Measurements from ENCODE around the gene CAPN11.

The CAPN11 gene

GRCh38 chr6:44211284-44211683, 52.7 kb downstream of the CAPN11 start:
- no peak for TF ChIP-seq ZNF274 (IDR thresholded peaks at IDR 0.05; ENCODE audit: low read depth, low read length)
- H3K4me3 ChIP-seq (ENCODE audit: low read length), result no peak overlapping the region

GRCh38 chr6:44214307-44214706, 55.7 kb downstream of the CAPN11 start:
- no peak overlapping the region for H3K4me3 ChIP-seq (ENCODE audit: low read length)
- no peak for TF ChIP-seq ZNF274 (IDR thresholded peaks at IDR 0.05; ENCODE audit: low read depth, low read length)

- no peak within 1 kb of the TSS for H3K4me3 ChIP-seq (ENCODE audit: low read length)
- no peak for TF ChIP-seq ZNF274 (IDR thresholded peaks at IDR 0.05; ENCODE audit: low read depth, low read length)
These were observed 58.2 kb downstream of the CAPN11 start, which contains the start of gene MYMX for GRCh38 chr6:44216677-44217331. Gene MYMX, plus strand, starts transcription at chr6:44216926. Its CDS starts 546 bp downstream, at chr6:44217472.

- no peak overlapping the region for H3K4me3 ChIP-seq (ENCODE audit: low read length)
These were observed 58.9 kb downstream of the CAPN11 start for GRCh38 chr6:44217332-44218143.

DNA sequence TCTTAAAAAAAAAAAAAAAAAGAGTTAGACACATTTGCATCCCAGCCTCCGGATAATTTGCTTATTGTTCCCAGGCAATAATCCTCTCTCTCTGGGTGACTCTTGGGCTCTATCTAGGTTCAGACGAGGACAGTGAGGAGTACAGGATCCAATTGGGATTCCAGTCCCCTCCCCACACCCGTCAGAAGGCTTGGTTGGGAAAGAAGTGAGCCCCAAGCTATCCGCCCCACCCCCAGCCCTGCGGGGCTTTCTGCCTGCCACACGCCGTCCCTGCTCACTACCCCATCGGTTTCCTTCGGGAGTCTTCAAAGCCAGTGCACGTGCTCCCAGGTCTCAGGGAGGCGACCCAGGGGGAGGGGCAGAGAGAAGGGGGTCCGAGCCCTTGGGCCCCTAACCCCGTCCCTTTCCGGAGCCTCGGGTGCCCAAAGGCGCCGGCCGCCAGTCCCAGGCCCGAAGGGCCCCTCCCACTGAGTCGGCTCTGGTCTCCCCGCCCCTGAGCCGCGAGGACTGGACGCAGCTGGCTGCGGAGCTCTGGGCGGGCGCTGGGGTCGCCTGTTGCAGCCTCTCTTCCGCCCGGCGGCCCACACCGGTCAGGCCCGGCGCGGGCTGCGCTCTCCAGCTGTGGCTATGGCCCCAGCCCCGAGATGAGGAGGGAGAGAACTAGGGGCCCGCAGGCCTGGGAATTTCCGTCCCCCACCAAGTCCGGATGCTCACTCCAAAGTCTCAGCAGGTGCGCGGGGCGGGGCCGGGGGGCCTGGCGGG, 60.6 kb downstream of the CAPN11 start:
- TF ChIP-seq ZNF274 (IDR thresholded peaks at IDR 0.05; ENCODE audit: low read depth, low read length), result no peak
- peak overlapping the region; percentile 57; the same call in 1 of the 2 replicates for H3K4me3 ChIP-seq (ENCODE audit: low read length)

More at GRCh38 chr6:44217332-44218143, 58.9 kb downstream of the CAPN11 start:
- no peak for TF ChIP-seq ZNF274 (IDR thresholded peaks at IDR 0.05; ENCODE audit: low read depth, low read length)

DNA sequence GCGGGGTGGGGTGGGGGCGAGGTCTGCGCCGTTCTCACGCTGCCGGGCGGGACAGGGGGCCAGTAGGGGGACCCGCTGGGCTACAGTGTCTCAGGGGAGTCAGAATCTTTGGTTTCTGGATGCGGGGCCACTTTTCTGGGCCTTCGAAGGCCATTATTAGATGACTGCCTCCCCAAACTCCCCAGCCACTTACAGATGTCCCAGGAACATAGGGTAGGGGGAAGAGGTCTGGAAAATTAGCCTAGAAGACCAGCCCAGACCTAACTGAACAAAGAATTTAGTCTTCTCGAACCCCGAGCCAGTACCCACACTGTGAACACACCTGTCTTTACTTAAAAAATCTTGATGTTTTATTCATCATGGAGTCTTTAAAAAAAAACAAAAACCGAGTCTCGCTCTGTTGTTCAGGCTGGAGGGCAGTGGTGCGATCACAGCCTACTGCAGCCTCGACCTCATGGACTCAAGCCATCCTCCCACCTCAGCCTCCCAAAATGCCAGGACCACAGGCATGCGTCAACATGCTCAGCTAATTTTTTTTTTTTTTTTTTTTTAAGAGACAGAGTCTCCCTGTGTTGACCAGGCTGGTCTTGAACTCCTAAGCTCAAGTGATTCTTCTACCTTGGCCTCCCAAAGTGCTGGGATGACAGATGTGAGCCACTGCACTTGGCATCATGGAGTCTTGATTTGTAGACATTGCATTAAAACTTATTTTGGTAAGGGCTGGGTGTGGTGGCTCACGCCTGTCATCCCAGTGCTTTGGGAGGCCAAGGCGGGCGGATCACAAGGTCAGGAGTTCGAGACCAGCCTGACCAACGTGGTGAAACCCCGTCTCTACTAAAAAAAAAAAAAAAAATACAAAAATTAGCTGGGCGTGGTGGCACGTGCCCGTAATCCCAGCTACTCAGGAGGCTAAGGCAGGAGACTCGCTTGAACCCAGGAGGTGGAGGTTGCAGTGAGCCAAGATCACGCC, 61.5 kb downstream of the CAPN11 start:
- H3K4me3 ChIP-seq (ENCODE audit: low read length), result peak overlapping the region; percentile 52; the same call in 1 of the 2 replicates
- TF ChIP-seq ZNF274 (IDR thresholded peaks at IDR 0.05; ENCODE audit: low read depth, low read length), result no peak

- no peak overlapping the region for H3K4me3 ChIP-seq (ENCODE audit: low read length)
- TF ChIP-seq ZNF274 (IDR thresholded peaks at IDR 0.05; ENCODE audit: low read depth, low read length), result no peak
These were observed 62.3 kb downstream of the CAPN11 start for GRCh38 chr6:44220913-44221290.

DNA sequence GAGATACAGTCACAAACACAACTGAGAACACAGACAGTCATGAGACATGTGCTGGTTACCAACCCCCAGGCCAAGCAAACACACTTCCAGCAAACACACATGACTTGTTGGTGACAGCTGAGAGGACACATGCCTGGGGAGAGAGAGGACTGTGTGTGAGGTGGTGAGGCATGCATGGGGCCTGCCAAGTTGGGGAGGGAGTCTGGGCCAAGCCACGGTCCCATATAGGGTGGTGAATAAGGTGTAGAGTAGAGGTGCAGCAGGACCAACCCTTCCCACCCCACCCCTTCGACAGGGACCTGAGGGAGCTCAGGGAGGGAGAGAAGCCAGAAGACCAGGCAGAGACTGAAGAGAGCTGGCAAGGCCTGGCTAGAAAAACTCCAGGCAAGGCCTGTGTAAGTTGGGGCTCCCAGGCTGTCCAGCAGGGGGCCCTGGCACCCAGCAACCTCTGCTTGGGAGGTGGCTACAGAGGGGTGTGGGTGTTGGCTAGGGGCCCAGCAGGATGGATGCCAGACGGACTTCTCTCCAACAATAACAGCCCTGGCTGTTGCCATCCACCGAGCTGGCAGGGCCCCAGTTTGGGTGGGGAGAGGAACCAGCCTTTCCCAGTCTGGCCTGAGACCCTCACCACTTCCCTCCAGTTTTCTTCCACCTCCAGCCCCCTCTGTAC, 62.8 kb downstream of the CAPN11 start:
- no peak for TF ChIP-seq ZNF274 (IDR thresholded peaks at IDR 0.05; ENCODE audit: low read depth, low read length)
- no peak overlapping the region for H3K4me3 ChIP-seq (ENCODE audit: low read length)

- TF ChIP-seq ZNF274 (IDR thresholded peaks at IDR 0.05; ENCODE audit: low read depth, low read length), result no peak
These were observed 63.3 kb downstream of the CAPN11 start for GRCh38 chr6:44221961-44222335.

GRCh38 chr6:44222486-44223318, 64.1 kb downstream of the CAPN11 start:
- TF ChIP-seq ZNF274 (IDR thresholded peaks at IDR 0.05; ENCODE audit: low read depth, low read length), result no peak
- H3K4me3 ChIP-seq (ENCODE audit: low read length), result peak overlapping the region; percentile 41; the same call in 1 of the 2 replicates

More at GRCh38 chr6:44221961-44222335, 63.3 kb downstream of the CAPN11 start:
- no peak overlapping the region for H3K4me3 ChIP-seq (ENCODE audit: low read length)

DNA sequence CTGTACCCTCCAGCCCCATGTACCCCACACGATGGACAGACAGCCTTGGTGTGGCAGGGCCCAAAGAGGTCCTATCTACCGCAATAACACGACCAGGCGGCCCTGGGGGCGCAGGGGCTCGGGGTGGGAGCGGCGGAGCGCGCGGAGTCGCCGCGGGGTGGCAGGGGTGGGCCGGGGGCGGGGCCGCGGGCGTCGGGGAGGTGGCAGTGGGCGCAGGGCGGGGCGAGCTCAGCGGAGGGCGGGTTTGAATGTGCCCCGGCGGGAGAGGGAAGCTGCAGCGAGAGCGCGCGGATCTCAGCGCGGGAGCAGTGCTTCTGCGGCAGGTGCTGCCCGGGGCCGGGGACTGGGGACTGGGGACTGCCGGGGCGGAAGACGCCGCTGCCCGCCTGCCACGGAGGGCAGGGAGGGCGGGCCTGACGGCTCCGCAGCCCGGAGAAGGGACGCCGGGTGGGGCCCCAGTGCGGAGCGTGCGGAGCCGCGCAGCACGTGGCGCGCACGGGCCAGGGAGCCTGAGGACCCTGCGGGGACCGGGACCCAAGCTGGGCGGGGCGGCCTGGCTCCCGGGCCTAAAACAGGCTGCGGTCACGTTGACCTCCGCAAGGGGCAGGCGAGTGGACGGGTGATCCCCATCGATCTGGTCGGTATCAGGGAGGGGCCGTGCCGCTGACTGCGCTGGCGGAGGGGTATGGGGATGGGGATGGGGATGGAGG, 64.9 kb downstream of the CAPN11 start, which contains the start of gene SLC29A1:
Gene SLC29A1 (plus strand): TSS at position 277 of the 710 bp plus-strand sequence. CDS start 3,719 bp downstream, outside the sequence.
- peak within 1 kb of the TSS; percentile 66 for H3K4me3 ChIP-seq (ENCODE audit: low read length)
- no peak for TF ChIP-seq ZNF274 (IDR thresholded peaks at IDR 0.05; ENCODE audit: low read depth, low read length)
